ENCODE results near the gene NLGN1.

GRCh38 chr3:174332391-174332790 is 934.8 kb downstream of the NLGN1 start:
- TF ChIP-seq CTCF (IDR thresholded peaks at IDR 0.05; ENCODE audit: poor library complexity) (no peak), EZH2 (IDR thresholded peaks at IDR 0.05; ENCODE audit: borderline replicate concordance) (no peak)

Measured in hepatocyte (in vitro differentiated cells).